HFFc6 (cell line): ENCODE measurements around the gene SMAP2. TPM values are rescaled to one million over a fixed set of nuclear protein-coding genes. Genes with fewer than 3 reads are reported as not detected.

Source experiments
- DNase-seq: peaks from one replicate; pipeline ENCODE4 v3.0.0-alpha.2; 2018
- H3K27ac Mint-ChIP-seq: 2 replicates; pipeline ENCODE4 v1.8.0; 2020; ENCODE audit warnings: mild to moderate bottlenecking, mixed read lengths
- H3K27me3 Mint-ChIP-seq: 2 replicates; pipeline ENCODE4 v1.8.0; 2021; ENCODE audit warnings: mild to moderate bottlenecking, moderate library complexity, mixed read lengths; ENCODE audit not compliant: insufficient read depth
- H3K36me3 Mint-ChIP-seq: 2 replicates; pipeline ENCODE4 v1.8.0; 2021; ENCODE audit warnings: low read depth, mixed read lengths
- H3K4me1 Mint-ChIP-seq: 2 replicates; pipeline ENCODE4 v1.8.0; 2020; ENCODE audit warnings: low read depth, mixed read lengths
- H3K4me3 Mint-ChIP-seq: 2 replicates; pipeline ENCODE4 v1.8.0; 2020; ENCODE audit warnings: mild to moderate bottlenecking, moderate library complexity, mixed read lengths
- H3K9me3 Mint-ChIP-seq: 2 replicates; pipeline ENCODE4 v1.8.0; 2020; ENCODE audit warnings: mild to moderate bottlenecking, mixed read lengths
- total RNA-seq, 6 experiments: library from RNA; stranded (reverse); fragmentation: NEBNext Ultra II Directional; extraction: Animal tissue kit (Norgen Biotek cat#: 25700); gene quantifications; 2 replicates in 1 of 6; 3 replicates in 5 of 6; pipeline ENCODE4 v1.2.3, GENCODE V29; 2021
- TF ChIP-seq, protein P1 (sequence below): fragments of 200-600 bp; sonication (generic); IDR thresholded peaks from 2 replicates; pipeline ENCODE4 v1.5.0; 2021; ENCODE audit warnings: antibody characterized with exemption, mild to moderate bottlenecking

SMAP2 gene
- total RNA-seq, 6 experiments from 2014 or later, result 27.7 to 37.5 (median 32.7) TPM

DNA sequence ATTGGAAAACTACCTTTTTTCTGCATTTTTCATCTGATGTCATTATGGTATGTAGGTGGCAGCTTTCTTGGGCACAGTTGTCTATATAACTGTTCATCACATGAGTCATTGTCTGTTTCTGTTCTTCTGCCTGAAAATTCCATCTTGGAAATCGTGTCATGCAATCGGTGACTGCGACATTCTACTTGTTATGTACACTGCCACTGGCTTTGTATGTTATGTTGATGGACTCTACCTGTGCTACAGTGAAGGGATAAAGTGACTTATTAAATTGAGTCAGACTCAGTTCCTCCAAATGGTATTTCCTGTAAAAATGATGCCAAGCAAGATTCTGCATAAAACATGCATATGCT is 8.6 kb downstream of the SMAP2 start:
- no peaks in the 10 kb centered on the region for H3K9me3 Mint-ChIP-seq
- no peak overlapping the region; the same call in 1 of the 2 replicates for H3K4me3 Mint-ChIP-seq
- H3K36me3 Mint-ChIP-seq, result peaks cover 7% of the 10 kb centered on the region; the same call in 1 of the 2 replicates
- H3K27me3 Mint-ChIP-seq, result peaks cover 2% of the 10 kb centered on the region; the same call in 1 of the 2 replicates
- H3K4me1 Mint-ChIP-seq, result peaks cover 80% of the 10 kb centered on the region
- TF ChIP-seq, protein P1, sequence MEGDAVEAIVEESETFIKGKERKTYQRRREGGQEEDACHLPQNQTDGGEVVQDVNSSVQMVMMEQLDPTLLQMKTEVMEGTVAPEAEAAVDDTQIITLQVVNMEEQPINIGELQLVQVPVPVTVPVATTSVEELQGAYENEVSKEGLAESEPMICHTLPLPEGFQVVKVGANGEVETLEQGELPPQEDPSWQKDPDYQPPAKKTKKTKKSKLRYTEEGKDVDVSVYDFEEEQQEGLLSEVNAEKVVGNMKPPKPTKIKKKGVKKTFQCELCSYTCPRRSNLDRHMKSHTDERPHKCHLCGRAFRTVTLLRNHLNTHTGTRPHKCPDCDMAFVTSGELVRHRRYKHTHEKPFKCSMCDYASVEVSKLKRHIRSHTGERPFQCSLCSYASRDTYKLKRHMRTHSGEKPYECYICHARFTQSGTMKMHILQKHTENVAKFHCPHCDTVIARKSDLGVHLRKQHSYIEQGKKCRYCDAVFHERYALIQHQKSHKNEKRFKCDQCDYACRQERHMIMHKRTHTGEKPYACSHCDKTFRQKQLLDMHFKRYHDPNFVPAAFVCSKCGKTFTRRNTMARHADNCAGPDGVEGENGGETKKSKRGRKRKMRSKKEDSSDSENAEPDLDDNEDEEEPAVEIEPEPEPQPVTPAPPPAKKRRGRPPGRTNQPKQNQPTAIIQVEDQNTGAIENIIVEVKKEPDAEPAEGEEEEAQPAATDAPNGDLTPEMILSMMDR, result no peak
- peak overlapping the region; percentile 87 for H3K27ac Mint-ChIP-seq
- peak; percentile 12 for DNase-seq

DNA sequence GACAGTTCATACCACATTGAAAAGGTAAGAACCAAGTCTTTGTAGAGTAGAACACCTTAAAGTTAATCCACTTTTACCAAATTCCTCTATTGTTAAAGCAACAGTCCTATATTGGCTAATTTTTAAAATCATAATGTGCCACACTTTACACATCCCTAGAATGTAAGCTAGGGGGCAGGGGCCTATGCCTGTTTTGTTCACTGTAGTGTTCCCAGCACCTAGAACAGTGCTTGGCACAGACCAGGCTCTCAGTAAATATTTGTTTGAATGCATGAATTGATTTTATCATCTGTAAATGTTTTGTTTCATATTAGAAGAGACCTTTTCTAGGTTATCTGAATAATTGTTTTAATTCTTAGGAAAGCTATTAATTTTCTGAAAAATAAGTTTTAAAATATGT is 9.1 kb downstream of the SMAP2 start:
- Mint-ChIP-seq H3K4me1 (peaks cover 75% of the 10 kb centered on the region), H3K36me3 (peaks cover 7% of the 10 kb centered on the region; the same call in 1 of the 2 replicates), H3K9me3 (no peaks in the 10 kb centered on the region), H3K27me3 (peaks cover 2% of the 10 kb centered on the region; the same call in 1 of the 2 replicates), H3K4me3 (no peak overlapping the region), H3K27ac (peak overlapping the region; percentile 87)
- TF ChIP-seq, protein P1, result 0 out of 2 replicates have a peak, but pooled peaks have one; percentile 9
- DNase-seq, result no peak

DNA sequence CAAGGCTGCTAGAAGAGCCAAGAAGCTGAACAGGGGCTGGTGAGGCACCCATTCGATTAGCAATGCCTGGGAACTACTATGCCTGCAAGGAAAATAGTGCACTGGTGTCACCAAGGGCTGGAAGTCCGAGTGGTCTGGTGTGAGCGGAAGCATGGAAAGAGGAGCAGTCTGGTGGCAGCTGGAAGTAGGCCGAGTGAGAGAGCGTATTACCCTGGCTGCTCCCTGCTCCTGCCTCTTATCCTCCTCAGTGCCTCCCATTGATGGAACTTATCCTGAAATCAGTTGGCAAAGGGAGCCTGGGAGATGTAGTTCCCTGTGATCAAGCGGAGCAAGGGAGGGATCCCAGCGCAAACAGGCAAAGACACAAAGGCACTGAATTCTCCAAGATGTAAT is 9.6 kb downstream of the SMAP2 start:
- H3K4me1 Mint-ChIP-seq, result peaks cover 73% of the 10 kb centered on the region
- H3K27me3 Mint-ChIP-seq, result peaks cover 2% of the 10 kb centered on the region; the same call in 1 of the 2 replicates
- TF ChIP-seq, protein P1, result no peak
- peak overlapping the region; percentile 87 for H3K27ac Mint-ChIP-seq
- H3K4me3 Mint-ChIP-seq, result peak overlapping the region; percentile 67
- H3K9me3 Mint-ChIP-seq, result no peaks in the 10 kb centered on the region
- H3K36me3 Mint-ChIP-seq, result peaks cover 7% of the 10 kb centered on the region; the same call in 1 of the 2 replicates
- DNase-seq, result no peak

DNA sequence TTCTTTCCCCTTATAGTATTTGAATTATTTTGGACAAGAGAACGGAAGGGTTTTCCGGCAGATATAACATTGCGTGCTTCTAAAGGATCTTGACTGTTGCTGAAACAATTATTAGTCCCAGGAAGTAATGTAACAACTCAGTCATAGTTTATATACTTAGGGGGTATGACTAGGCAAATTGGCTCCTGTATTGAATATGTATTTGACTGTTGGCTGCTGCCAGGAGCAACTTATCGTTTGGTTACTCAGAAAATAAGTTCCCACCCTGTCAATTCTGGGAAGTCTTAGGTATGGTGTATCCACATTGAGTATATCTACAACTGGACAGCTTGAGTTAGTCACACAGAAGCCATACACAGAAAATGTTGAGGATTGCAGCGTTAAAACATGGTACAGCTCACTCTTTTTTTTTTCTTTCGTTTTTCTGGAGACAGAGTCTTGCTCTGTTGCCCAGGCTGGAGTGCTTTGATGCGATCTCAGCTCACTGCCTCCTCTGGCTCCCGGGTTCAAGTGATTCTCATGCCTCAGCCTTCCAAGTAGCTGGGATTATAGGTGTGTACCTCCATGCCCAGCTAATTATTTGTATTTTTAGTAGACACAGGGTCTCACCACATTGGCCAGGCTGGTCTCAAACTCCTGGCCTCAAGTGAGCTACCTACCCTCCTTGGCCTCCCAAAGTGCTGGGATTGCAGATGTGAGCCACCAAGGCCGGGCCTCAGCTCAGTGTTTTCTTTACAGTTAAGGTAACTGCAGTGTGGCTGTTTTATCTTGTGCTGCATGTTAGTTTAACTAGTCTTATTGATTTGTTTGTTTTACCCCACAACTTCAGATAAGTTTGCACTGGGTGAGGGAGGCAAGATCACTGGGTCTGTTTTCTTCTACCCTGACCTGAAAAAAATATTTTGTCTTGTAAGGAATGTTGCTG is 10.2 kb downstream of the SMAP2 start:
- TF ChIP-seq, protein P1, result no peak
- H3K4me3 Mint-ChIP-seq, result peak overlapping the region; percentile 67
- H3K27ac Mint-ChIP-seq, result peak overlapping the region; percentile 87
- H3K4me1 Mint-ChIP-seq, result peaks cover 66% of the 10 kb centered on the region
- peak; percentile 65 for DNase-seq
- peaks cover under 1% of the 10 kb centered on the region; the same call in 1 of the 2 replicates for H3K36me3 Mint-ChIP-seq
- no peaks in the 10 kb centered on the region for H3K9me3 Mint-ChIP-seq
- H3K27me3 Mint-ChIP-seq, result peaks cover 2% of the 10 kb centered on the region; the same call in 1 of the 2 replicates

DNA sequence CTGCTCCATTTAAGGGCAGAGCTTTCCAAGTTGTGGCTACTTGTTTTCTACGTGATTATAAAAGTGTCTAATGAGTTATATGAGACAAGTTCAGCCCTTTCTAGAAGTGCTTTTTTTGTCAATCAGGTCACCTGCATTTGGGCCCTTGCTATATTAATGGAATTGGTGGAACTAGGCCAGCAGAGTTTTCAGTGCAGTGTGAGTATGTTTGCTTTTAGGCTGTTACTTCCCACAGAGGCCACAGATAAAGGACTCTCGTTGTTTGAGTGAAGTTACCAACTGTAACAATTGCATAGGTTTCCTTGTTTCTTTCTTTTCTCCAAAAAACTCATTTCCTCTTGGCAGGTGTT is 10.9 kb downstream of the SMAP2 start:
- TF ChIP-seq, protein P1, result no peak
- H3K4me3 Mint-ChIP-seq, result peak overlapping the region; percentile 67; the same call in 1 of the 2 replicates
- H3K27ac Mint-ChIP-seq, result peak overlapping the region; percentile 87

More for the DNA sequence above, 10.9 kb downstream of the SMAP2 start:
- peaks cover 2% of the 10 kb centered on the region; the same call in 1 of the 2 replicates for H3K27me3 Mint-ChIP-seq
- no peaks in the 10 kb centered on the region for H3K36me3 Mint-ChIP-seq
- no peaks in the 10 kb centered on the region for H3K9me3 Mint-ChIP-seq
- H3K4me1 Mint-ChIP-seq, result peaks cover 67% of the 10 kb centered on the region
- no peak for DNase-seq
